GM21515 (cell line): Measurements from ENCODE around the gene HAUS7.

Experiments used
- ATAC-seq: cut with Tn5 transposase; IDR thresholded peaks from one replicate; pipeline ENCODE4 v1.9.1; 2021; ENCODE audit not compliant: unreplicated experiment

The HAUS7 gene

DNA sequence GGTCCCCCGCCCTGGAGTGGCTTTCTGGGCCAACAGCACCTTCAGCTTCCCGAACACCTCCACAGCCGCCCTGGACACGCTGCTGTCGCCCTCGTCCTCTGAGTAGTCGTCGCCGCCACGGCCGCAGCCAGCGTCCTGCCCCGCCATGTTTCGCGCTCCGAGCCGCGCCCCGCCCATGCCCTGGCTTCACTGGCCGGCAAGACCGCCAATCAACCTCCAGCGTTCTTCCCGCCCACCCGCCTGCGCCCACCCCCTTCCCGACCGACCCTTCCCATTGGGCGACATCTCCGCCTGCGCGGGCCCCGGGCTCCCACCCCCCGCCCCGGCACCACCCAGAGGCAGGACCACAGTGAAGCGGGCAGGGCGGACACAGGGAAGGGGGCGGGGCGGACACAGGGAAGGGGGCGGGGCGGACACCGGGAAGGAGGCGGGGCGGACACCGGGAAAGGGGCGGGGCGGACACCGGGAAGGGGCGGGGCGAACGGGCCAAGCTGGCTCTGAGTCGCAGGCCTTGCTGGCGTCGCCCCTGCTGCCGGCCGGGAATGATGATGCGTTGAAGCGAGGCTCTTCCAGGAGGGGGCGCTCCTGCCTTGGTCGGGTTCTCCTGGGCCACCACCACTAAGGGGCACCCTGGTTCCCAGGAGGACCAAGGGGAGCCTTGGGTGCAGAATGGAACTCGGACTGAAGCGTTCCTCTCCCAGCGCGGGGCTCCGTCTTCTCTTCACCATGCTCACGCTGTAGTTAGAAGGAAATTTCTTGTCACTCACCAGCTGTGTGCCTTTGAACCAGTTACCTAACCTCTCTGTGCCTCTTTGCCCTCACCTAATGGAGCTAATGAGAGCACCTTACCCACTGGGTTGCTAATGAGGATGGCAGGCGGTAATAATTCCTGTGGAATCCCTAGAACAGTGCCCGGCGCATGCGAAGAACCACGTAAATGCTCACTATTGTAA lies at the start of gene HAUS7:
Gene HAUS7, minus strand, starts transcription at position 166 of the 953 bp plus-strand sequence. Its CDS starts 19 bp downstream, at position 147.
- ATAC-seq = peak; percentile 81

DNA sequence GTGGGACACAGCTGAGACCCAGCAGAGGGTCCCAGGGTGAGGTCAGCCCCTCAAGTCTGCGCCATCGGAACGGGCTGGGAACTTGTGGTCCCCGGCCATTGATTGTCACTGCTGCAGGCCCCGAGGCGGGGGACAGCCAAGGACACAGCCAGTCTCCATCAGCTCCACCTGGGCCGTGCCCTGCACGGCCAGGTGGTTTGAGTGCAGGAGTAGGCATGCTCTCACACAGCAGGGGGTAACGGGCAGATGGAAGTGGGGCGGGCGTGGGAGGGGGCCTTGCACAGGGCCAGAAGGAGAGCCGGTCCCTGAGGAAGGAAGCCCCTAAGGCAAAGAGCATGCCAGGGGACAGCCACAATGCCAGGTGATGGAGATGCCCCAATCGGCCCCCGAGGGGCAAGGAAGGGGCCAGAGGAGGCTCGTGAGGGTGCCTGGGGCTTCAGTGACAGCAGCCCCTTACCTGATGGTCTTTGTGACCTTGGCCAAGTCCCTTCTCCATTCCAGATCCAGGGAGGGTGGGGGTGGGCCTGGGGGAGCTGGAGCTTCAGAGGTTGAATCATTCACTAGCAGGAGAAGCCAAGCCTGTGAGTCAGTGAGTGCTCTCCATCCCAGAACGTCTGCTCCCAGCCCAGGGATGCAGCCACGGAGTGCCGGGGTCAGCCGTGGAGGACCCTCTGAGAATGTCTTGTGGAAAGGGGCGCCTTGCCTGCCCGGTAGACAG lies 49.4 kb upstream of the HAUS7 start:
- no peak for ATAC-seq

DNA sequence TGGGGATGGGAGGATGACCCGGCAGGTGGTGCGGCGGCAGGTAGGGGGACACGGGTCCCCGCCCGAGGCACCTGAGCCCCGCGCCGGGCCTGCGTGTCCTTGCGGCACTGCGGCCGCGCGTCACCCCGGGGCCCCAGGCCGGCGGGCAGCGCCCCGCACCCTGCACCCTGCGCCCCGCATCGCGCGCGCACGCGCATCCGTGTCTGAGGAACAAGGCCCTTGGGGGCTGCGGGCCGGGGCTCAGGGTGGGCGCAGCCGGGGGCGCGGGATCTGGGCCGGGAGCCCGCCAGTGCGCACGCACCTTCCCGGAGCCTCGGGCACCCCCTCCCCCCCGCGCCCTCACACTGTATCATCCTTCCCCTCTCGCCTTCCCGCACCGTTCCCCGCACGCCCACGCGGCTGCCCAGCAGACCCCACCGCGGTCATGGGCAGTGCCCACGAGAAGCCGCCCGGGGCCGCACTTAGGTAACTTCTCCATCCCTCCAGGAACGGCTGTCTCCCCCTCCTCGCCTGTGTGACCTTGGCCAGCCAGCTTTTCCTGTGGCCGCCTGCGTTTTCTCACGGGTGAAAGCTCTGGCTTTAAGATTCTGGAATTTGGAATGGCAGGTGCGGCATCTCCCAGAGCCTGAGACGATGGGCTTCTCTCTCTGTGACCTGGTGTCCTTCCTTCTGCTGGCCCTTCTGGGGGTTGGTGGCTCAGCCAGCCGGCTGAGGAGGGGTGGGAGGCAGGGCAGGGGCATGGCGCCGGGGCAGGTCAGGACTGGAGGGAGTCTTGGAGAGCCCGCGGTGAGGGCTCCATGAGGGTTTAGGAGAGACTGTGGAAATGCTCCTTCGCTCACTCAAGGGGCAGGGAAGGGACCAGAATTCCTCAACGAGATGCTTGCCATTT lies 47.8 kb upstream of the HAUS7 start:
- ATAC-seq = no peak

GRCh38 chrX:153517423-153517822 lies 47.0 kb upstream of the HAUS7 start, which contains the start of gene ATP2B3:
Gene ATP2B3 (plus strand): TSS chrX:153517642. CDS start chrX:153536248, 18,606 bp downstream.
- no peak for ATAC-seq

DNA sequence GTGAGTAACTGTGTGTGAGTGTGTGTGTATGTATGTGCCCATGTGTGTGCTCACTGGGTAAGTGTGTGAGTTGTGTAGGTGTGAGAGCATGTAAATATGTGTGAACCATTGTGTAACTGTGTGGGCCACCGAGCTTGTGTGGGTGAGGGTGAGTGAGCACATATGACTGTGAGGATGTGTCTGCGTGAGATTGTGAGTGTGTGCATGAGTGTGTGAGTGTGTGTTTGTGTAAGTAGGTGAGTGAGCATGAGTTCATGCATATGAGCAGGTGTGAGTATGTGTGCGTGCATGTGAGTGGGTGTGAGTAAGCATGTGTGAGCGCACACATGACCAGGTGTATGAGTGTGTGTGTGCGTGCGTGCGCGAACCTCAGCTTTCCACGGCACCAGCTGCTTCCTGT lies 45.7 kb upstream of the HAUS7 start:
- ATAC-seq = no peak

DNA sequence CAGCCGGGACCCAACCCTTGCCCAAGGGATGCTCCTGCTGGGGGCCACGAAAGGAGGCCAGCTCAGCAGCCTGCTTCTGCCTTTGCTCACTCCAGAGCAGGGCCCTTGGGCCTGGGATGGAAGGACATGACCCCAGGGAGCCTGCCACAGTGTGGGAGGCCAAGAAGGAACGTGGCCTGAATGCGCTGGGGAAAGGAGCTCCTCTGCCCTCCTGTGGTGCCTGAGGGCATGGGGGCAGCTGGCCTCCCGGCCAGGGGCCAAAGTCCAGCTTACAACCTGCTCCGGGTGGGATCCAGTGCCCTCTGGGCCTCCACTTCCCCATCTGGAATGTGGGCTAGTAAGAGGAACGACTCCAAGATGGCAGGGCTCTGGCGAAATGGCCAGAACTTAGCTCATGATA lies 45.1 kb upstream of the HAUS7 start:
- no peak for ATAC-seq

DNA sequence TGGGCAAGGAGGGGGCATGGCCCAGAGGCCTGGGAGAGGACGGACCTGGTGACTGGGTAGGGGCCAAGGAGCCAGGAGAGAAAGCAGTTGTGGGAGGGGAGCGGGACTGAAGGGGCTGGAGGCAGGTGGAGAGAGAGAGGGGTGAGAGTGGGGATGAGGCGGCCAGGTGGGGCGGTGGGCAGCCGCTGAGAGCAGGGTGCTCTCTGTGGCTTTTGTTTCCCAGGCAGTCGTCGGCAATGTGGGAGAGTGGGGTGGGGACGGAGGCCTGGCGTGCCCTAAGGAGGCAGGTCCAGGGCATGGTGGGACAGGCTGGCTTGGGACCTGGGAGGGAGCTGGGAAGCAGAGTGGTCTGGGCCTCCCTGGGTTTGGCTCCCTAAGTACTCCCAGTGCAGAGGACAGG lies 43.9 kb upstream of the HAUS7 start:
- ATAC-seq = no peak

GRCh38 chrX:153513265-153513664 lies 42.9 kb upstream of the HAUS7 start:
- ATAC-seq = no peak

DNA sequence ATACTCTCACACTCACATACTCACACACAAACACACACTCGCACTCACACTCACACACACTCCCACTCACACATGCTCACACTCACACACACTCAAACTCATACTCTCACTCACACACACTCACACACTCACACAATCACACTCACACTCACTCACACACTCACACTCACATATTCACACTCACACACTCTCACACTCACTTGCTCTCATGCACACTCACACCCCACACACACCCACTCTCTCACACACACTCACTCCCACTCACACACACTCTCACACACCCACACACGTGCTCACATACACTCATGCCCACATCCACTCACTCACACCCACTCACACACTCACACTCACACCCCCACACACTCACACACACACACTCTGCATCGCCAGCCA lies 42.1 kb upstream of the HAUS7 start:
- ATAC-seq = no peak

DNA sequence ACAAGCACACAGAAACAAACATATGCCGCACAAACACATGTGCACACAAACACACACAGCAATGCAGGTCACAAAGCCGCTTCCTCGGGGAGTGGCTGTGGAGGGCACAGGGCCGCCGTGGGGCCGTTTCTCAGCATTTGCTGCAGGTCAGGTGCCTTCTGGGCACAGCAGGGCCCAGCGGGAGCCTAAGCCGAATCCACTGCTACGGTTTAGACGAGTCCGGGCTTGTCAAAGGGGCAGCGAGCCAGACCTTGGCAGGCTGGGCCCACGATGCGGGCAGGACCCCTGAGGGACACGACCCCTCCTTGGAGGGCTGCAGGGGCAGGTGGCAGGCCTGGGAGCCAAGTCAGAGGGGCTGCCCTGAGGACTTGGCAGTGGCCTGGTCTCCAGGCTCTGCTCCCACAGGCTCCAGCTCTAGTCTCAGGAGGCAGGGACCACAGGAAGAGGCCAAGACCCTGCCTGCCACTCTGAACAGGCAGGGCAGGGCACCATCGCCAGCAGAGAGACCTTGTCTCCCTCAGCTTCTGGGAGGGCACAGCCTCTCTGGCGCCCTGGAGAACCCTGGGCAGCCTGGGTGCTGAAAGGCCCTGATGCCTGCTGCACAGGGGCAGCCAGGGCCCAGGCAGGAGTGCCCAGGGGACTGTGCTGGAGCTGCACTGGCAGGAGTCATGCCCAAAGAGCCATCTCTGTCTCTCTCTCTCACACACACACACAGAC lies 41.6 kb upstream of the HAUS7 start:
- ATAC-seq = no peak

DNA sequence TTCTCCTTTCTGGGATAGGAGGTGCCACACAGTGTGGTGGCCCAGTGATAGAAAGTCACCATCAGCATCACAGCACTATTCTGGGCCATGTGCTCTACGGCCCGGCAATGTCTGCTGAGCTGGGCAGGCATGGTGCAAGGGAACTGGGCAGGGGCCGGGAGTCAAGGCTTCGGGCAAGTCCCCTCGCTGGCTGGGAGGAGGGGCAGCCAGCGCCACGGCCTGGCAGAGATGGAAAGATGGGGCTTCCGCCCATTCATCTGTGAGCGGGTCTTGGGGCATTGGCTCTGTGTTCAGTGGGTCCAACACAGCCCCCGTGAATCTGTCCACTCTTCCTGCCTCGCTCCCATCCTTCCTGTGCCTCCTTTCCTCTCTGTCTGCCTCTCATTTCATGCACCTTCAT lies 40.0 kb upstream of the HAUS7 start:
- no peak for ATAC-seq

GRCh38 chrX:153509592-153509991 lies 39.2 kb upstream of the HAUS7 start:
- no peak for ATAC-seq

GRCh38 chrX:153507484-153508178 lies 37.3 kb upstream of the HAUS7 start:
- peak; percentile 93 for ATAC-seq

DNA sequence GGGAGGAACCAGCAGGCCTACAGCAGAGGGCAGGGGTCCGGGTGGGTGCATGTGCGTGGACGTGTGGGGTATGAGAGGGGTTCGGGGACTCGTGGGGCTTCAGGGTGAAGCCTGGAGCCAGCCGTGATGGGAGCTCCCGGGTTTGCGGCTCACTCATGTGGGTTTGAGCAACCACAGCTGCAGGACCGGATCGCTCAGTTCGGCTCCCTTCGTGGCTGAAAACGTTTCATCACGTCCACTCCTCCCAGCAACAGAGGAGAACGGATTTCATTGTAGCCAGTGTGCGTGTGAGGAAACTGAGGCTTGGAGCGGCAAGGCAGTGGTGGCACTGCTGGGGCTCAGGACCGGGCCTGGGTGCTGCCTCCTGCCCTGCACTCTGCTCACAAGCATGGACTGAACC lies 35.0 kb upstream of the HAUS7 start:
- no peak for ATAC-seq

GRCh38 chrX:153504445-153505016 lies 34.2 kb upstream of the HAUS7 start:
- ATAC-seq = no peak

DNA sequence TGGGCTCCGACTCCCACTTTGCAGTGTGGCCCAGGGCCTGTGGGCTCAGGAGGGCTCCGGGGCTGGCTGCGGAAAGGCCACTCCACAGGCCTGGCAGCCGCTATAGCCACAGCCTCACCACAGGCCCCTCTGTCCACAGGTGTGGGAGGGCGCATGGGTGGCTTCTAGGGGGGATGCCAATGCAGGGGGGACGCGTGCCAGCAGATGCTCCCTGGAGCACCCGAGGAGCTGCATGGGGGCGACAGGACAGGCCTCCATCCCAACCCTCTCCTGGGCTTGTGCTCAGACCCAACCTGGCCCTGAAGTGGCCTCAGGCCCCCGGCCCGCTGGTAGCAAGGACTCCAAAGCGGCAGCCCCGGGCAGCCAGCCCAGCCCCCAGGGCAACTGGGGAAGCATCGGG lies 32.4 kb upstream of the HAUS7 start:
- no peak for ATAC-seq

GRCh38 chrX:153502131-153502530 lies 31.8 kb upstream of the HAUS7 start:
- ATAC-seq = no peak

- ATAC-seq = no peak
Observed at GRCh38 chrX:153501530-153501929, 31.2 kb upstream of the HAUS7 start.

GRCh38 chrX:153500676-153501280 lies 30.4 kb upstream of the HAUS7 start:
- no peak for ATAC-seq
